Retinal pigment epithelial cell (primary cell): ENCODE measurements around the gene FMN1.

Source experiments
- DNase-seq: peaks from one replicate; pipeline ENCODE4 v3.0.0-alpha.2; 2010; ENCODE audit warnings: low read depth
- H3K4me3 ChIP-seq: 2 replicates; pipeline ENCODE4 v1.5.1; 2011; ENCODE audit warnings: mild to moderate bottlenecking, low read length, control low read depth, moderate library complexity
- CTCF ChIP-seq: conservative IDR thresholded peaks from 2 replicates; pipeline ENCODE4 v1.5.1; 2011; ENCODE audit warnings: low read depth, low read length, control low read depth, inconsistent platforms

Gene FMN1

GRCh38 chr15:32901995-32902394 lies 292.5 kb downstream of the FMN1 start:
- DNase-seq = no peak
- TF ChIP-seq CTCF = no peak
- H3K4me3 ChIP-seq = no peak overlapping the region

DNA sequence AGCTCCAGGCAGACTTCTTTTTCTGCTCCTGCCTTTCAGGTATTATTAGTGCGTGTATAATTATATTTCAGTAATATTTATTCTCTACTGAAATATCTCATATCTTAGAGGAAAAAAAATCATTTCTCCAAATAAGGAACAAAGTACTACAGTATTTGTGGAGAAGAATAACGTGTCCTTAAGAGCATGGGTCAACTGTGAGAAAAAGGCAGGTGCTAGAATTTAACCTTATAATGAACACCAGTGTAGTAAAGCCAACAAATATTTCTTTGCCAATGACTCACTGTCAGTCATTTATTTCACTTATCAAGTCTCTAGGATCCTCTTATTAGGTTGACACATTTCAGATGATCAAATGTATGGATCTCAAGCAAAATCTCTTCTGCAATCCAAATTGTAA lies 293.3 kb downstream of the FMN1 start:
- H3K4me3 ChIP-seq = no peak overlapping the region
- DNase-seq = no peak
- no peak for TF ChIP-seq CTCF

- DNase-seq = no peak
- no peak for TF ChIP-seq CTCF
- H3K4me3 ChIP-seq = no peak overlapping the region
Measured at GRCh38 chr15:32899126-32899596, 295.4 kb downstream of the FMN1 start.

DNA sequence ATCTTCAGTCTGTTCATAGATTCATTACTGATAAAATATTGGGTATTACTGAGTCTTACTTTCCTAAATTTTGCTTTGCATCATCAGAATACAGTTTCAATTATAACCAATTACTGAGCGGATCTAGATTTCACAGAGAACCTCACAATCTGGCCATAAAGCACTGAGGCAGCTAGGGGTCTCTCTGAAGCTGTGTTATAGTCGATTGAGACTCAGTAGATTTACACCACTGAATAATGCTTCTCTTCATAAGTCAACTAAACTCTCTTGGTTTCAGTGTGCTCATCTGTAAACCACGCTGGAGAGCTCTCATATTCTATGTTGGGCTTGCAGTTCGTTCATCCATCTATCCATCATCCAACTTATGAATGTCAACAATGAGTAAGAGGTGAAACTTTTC lies 296.1 kb downstream of the FMN1 start:
- H3K4me3 ChIP-seq = no peak overlapping the region
- DNase-seq = no peak
- no peak for TF ChIP-seq CTCF

DNA sequence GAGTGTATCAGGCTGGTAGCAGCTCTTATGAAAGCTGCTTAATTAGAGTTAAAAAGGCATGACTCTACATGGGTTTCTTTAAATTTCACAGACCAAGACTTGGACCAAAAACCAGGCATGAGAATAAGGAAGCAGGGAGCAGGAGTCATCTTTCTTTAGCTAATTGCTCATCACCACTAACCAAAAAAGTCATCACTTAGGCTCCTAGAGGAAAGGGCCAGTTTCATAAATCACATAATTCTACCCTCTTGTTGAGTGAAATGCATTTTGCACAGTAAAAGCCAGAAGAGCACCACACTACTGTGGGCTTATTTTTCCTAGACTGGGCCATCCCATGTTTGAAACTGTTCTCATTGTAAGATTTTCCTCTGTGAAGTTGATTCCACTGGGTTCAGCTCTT lies 301.1 kb downstream of the FMN1 start:
- TF ChIP-seq CTCF = no peak
- no peak for DNase-seq
- H3K4me3 ChIP-seq = no peak overlapping the region

GRCh38 chr15:32889214-32889613 lies 305.3 kb downstream of the FMN1 start:
- TF ChIP-seq CTCF = no peak
- no peak for DNase-seq
- no peak overlapping the region for H3K4me3 ChIP-seq

DNA sequence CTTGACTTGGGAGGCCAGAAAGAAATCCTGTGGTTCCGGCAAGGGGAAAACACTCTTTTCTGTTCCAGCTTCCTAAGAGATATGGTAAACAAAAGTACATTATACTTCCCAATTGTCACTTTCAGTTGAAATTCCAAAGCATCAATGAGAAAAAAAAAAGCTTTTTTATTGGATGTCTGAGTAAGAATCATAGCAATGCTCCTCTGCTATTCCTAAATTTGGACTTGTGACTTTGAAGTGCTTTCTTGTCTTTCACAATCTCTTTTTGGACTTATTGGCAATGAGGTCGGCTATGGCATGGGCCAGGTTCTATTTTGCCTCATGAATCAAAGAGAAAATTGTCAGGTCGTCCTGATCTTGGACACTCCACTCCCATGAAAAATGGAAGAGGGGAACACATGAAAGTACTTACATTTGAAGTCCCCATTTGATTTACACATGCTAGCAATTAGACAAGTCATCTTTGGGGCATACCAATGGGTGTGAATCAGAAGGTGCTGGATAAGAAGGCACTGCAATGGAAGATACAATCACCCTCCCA lies 306.2 kb downstream of the FMN1 start:
- no peak overlapping the region for H3K4me3 ChIP-seq
- no peak for TF ChIP-seq CTCF
- DNase-seq = no peak
